Measurements from ENCODE around the gene PLET1.

- TF ChIP-seq POLR2A (IDR thresholded peaks at IDR 0.05) (no peak), CTCF (IDR thresholded peaks at IDR 0.05) (no peak)
Observed at GRCh38 chr11:112247201-112247600, 13.5 kb downstream of the PLET1 start.

All from adrenal gland (tissue), 5 donors.